Neuronal stem cell (in vitro differentiated cells): ENCODE results near the gene SOS1.

Experiments used
- DNase-seq: peaks from one replicate; pipeline ENCODE4 v3.0.0-alpha.2; 2013; ENCODE audit warnings: low spot score
- H2AFZ ChIP-seq: one replicate; pipeline ENCODE4 v1.6.1; 2013; ENCODE audit warnings: mild to moderate bottlenecking, low read length, inconsistent platforms
- H2AK5ac ChIP-seq: 2 replicates; pipeline ENCODE4 v1.6.1; 2013; ENCODE audit warnings: low read depth, mild to moderate bottlenecking, inconsistent platforms, low read length, moderate library complexity, mixed read lengths
- H2BK120ac ChIP-seq: 2 replicates; pipeline ENCODE4 v1.6.1; 2013; ENCODE audit warnings: low read depth, mild to moderate bottlenecking, inconsistent platforms, low read length, moderate library complexity, mixed read lengths
- H2BK12ac ChIP-seq: one replicate; pipeline ENCODE4 v1.6.1; 2013; ENCODE audit warnings: low read length, inconsistent platforms
- H2BK15ac ChIP-seq: 2 replicates; pipeline ENCODE4 v1.6.1; 2013; ENCODE audit warnings: mild to moderate bottlenecking, low read length, inconsistent platforms, mixed read lengths
- H2BK5ac ChIP-seq: one replicate; pipeline ENCODE4 v1.6.1; 2013; ENCODE audit warnings: inconsistent platforms, mild to moderate bottlenecking, low read length, moderate library complexity
- H3K14ac ChIP-seq: one replicate; pipeline ENCODE4 v1.6.1; 2013; ENCODE audit warnings: low read length, inconsistent platforms
- H3K18ac ChIP-seq: 2 replicates; pipeline ENCODE4 v1.6.1; 2013; ENCODE audit warnings: low read length, inconsistent platforms
- H3K23ac ChIP-seq: 2 replicates; pipeline ENCODE4 v1.6.1; 2013; ENCODE audit warnings: low read depth, mild to moderate bottlenecking, mixed read lengths, low read length, inconsistent platforms; ENCODE audit not compliant: poor library complexity
- H3K27ac ChIP-seq: replicated peaks from 3 replicates; pipeline ENCODE4 v1.5.1; 2013; ENCODE audit warnings: low read length, inconsistent platforms
- H3K27me3 ChIP-seq, 3 experiments: 2 replicates each; pipeline ENCODE4 v1.6.1; 2013; ENCODE audit warnings: low read length in 3 of 3, mild to moderate bottlenecking in 2 of 3, inconsistent platforms in 1 of 3, low read depth in 1 of 3, mixed read lengths in 1 of 3, moderate library complexity in 1 of 3; ENCODE audit not compliant: control insufficient read depth in 3 of 3, insufficient read depth in 3 of 3
- H3K36me3 ChIP-seq, 2 donors: replicated peaks in 1 of 2; 2 replicates each; pipeline ENCODE4 v1.6.1; 2013; ENCODE audit warnings: low read length in 2 of 2; ENCODE audit not compliant: control insufficient read depth in 2 of 2, insufficient read depth in 2 of 2
- H3K4ac ChIP-seq: 2 replicates; pipeline ENCODE4 v1.6.1; 2013; ENCODE audit warnings: inconsistent platforms, mild to moderate bottlenecking, low read length, moderate library complexity
- H3K4me1 ChIP-seq, 2 donors: 1 replicate in 1 of 2; 2 replicates in 1 of 2; pipeline ENCODE4 v1.6.1; 2013; ENCODE audit warnings: low read length in 2 of 2, low read depth in 1 of 2; ENCODE audit not compliant: control insufficient read depth in 2 of 2, insufficient read depth in 1 of 2
- H3K4me2 ChIP-seq: one replicate; pipeline ENCODE4 v1.6.1; 2013; ENCODE audit warnings: mild to moderate bottlenecking, low read length, inconsistent platforms; ENCODE audit not compliant: insufficient read depth, poor library complexity, severe bottlenecking
- H3K4me3 ChIP-seq, 2 donors: 2 replicates each; pipeline ENCODE4 v1.5.1; 2013; ENCODE audit warnings: low read length in 2 of 2, mild to moderate bottlenecking in 2 of 2, inconsistent platforms in 1 of 2, moderate library complexity in 1 of 2
- H3K79me1 ChIP-seq: one replicate; pipeline ENCODE4 v1.6.1; 2013; ENCODE audit warnings: low read depth, mild to moderate bottlenecking, inconsistent platforms, low read length, moderate library complexity
- H3K9ac ChIP-seq: one replicate; pipeline ENCODE4 v1.6.1; 2013; ENCODE audit warnings: mild to moderate bottlenecking, low read depth, low read length, inconsistent platforms; ENCODE audit not compliant: poor library complexity
- H3K9me3 ChIP-seq, 2 donors: replicated peaks in 1 of 2; 2 replicates each; pipeline versions ENCODE3 to v1.6.1; 2013; ENCODE audit warnings: low read length in 2 of 2, mild to moderate bottlenecking in 2 of 2, inconsistent platforms in 1 of 2, low read depth in 1 of 2, mixed read lengths in 1 of 2, moderate library complexity in 1 of 2; ENCODE audit not compliant: control insufficient read depth in 2 of 2, insufficient read depth in 1 of 2
- H4K8ac ChIP-seq: one replicate; pipeline ENCODE4 v1.6.1; 2013; ENCODE audit warnings: low read depth, mild to moderate bottlenecking, inconsistent platforms, low read length, moderate library complexity
- H4K91ac ChIP-seq: one replicate; pipeline ENCODE4 v1.6.1; 2013; ENCODE audit warnings: low read length, low read depth, mild to moderate bottlenecking, inconsistent platforms; ENCODE audit not compliant: poor library complexity
- WGBS, 2 donors: extraction: QIAGEN DNeasy Blood & Tissue Kit; methylation state at CpG; one replicate each; pipeline ENCODE4 v1.1.7; 2013; ENCODE audit warnings: missing lambda C conversion rate in 2 of 2, mixed read lengths in 1 of 2; ENCODE audit not compliant: insufficient read length in 2 of 2, insufficient replicate concordance in 1 of 2; ENCODE audit errors: extremely low coverage in 2 of 2; 5-methylcytosine and 5-hydroxymethylcytosine counted together

Gene SOS1

DNA sequence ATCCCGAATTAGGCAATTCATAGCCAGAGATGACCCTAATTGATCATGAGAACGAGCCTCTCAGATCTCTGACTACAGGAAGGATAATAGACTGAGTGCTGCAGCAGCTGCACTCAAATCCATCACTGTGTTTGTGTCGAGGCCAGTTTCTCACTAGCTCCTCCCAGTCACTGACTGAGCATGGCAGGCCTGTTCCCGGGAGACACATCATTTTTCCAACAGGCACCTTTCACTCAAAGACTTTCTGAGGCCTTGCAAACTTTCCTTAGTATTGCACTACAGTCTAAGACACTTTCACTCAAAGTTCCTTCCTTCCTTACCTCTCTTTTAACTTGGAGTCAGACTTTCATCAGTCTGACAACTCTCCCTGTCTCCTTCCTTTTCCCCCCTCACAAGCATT, 13.7 kb downstream of the SOS1 start:
- Histone ChIP-seq H3K27me3 (no peaks in the 10 kb centered on the region), H3K79me1 (peaks cover 6% of the 10 kb centered on the region), H2AFZ (no peak overlapping the region), H2BK120ac (no peak overlapping the region), H4K8ac (no peak overlapping the region), H2BK5ac (no peak overlapping the region), H3K14ac (no peak overlapping the region), H2BK15ac (no peak overlapping the region), H4K91ac (no peak overlapping the region), H3K4me3 (no peak overlapping the region), H3K9me3 (no peaks in the 10 kb centered on the region), H3K23ac (no peak overlapping the region), H3K4me1 (peaks cover 7 to 10% of the 10 kb centered on the region in 2 donors), H3K9ac (no peak overlapping the region), H3K36me3 (peaks cover 0 to 6% of the 10 kb centered on the region in 2 donors), H3K27ac (peak overlapping the region; percentile 39), H3K4me2 (no peak overlapping the region), H2AK5ac (no peak overlapping the region), H2BK12ac (no peak overlapping the region), H3K4ac (no peak overlapping the region), H3K18ac (no peak overlapping the region)
- DNase-seq: no peak
- no CpG with 5 or more reads among the region's 4 CpGs for WGBS, 2 donors

DNA sequence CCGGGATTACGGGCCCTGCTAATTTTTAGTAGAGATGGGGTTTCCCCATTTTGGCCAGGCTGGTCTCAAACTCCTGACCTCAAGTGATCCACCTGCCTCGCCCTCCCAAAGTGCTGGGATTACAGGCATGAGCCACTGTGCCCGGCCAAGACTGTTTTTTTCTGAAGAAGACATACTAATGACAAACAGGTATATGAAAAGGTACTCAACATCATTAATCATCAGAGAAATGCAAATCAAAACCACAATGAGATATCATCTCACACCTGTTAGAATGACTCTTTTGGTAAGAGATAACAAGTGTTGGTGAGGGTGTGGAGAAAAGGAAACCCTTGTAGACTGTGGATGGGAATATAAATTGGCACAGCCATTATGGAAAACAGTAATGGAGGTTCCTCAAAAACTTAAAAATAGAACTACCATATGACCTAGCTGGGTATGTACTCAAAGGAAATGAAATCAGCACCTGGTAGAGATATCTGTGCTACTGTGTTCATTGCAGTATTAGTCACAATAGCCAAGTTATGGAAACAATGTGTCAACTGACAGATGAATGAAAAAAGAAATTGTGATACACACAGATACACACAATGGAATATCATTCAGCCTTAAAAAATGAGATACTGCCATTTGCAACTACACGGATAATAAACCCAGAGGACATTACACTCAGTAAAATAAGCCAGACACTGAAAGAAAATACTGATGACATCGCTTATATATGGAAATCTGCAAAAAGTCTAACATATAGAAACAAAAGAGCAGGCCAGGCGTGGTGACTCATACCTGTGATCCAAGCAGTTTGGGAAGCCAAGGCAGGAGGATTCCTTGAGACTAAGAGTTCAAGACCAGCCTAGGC, 20.8 kb downstream of the SOS1 start:
- WGBS, 2 donors: no CpG with 5 or more reads among the region's 7 CpGs
- Histone ChIP-seq H3K18ac (no peak overlapping the region), H3K79me1 (peaks cover 6% of the 10 kb centered on the region), H3K14ac (no peak overlapping the region), H2AK5ac (no peak overlapping the region), H3K4me3 (no peak overlapping the region), H3K4me1 (no peaks in the 10 kb centered on the region), H3K23ac (no peak overlapping the region), H2BK120ac (no peak overlapping the region), H2BK5ac (no peak overlapping the region), H2BK12ac (no peak overlapping the region), H4K8ac (no peak overlapping the region), H2AFZ (no peak overlapping the region), H3K4ac (no peak overlapping the region), H3K36me3 (no peaks in the 10 kb centered on the region), H3K27me3 (no peaks in the 10 kb centered on the region), H3K9ac (no peak overlapping the region), H3K4me2 (no peak overlapping the region), H3K9me3 (peaks cover 0 to 4% of the 10 kb centered on the region in 2 donors), H4K91ac (no peak overlapping the region), H3K27ac (no peak overlapping the region), H2BK15ac (no peak overlapping the region)
- DNase-seq: no peak

DNA sequence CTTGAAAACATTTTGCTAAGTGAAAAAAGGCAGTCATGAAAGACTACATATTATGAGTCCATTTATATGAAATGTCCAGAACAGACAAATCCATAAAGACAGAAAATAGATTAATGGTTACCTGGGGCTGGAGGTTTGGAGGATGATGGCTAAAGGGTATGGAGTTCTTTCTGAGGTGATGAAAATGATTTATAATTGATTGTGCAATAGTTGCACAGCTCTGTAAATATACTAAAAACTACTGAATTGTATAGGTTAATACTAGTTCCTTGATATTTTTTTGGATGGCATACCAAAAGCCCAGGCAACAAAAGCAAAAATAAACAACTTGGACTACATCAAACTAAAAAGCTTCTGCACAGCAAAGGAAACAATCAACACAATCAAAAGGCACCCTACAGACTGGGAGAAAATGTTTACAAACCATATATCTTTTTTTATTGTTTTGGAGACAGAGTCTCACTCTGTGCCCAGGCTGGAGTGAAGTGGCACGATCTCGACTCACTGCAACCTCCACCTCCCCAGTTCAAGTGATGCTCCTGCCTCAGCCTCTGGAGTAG, 21.5 kb downstream of the SOS1 start:
- Histone ChIP-seq H3K27ac (no peak overlapping the region), H2AK5ac (no peak overlapping the region), H3K18ac (no peak overlapping the region), H2AFZ (no peak overlapping the region), H2BK120ac (no peak overlapping the region), H3K4ac (no peak overlapping the region), H3K23ac (no peak overlapping the region), H3K14ac (no peak overlapping the region), H3K4me2 (no peak overlapping the region), H3K79me1 (peaks cover 6% of the 10 kb centered on the region), H4K91ac (no peak overlapping the region), H3K4me3 (no peak overlapping the region), H2BK15ac (no peak overlapping the region), H2BK5ac (no peak overlapping the region), H3K9ac (no peak overlapping the region), H4K8ac (no peak overlapping the region), H3K4me1 (no peaks in the 10 kb centered on the region), H3K36me3 (no peaks in the 10 kb centered on the region), H3K27me3 (no peaks in the 10 kb centered on the region), H2BK12ac (no peak overlapping the region), H3K9me3 (peaks cover 0 to 4% of the 10 kb centered on the region in 2 donors)
- DNase-seq: no peak
- WGBS, 2 donors: no CpG with 5 or more reads among the region's 2 CpGs

DNA sequence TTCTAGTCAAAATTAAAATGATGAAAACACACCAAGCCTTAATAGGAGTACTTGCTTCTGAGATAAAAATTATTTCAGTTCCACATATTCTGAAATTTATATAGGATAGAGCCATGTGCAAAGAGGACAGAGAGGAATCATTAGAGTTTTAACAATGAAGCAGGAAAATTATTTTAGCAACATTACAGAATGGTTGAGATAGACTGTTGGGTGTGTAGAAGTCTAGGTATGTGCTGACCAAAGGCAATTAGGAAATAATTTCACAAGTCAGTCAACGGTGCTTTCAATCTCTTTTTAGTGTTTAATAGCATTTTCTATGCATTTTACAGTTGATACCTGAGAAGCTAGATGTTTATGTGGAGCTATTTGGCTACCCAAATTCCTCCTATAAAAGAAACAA, 25.2 kb downstream of the SOS1 start:
- H3K14ac ChIP-seq: no peak overlapping the region
- H3K18ac ChIP-seq: no peak overlapping the region
- WGBS, 2 donors: no CpG with 5 or more reads among the region's 1 CpG
- peaks cover 3% of the 10 kb centered on the region for H3K79me1 ChIP-seq
- no peak overlapping the region for H3K9ac ChIP-seq
- no peak overlapping the region for H3K27ac ChIP-seq
- no peak overlapping the region for H4K91ac ChIP-seq
- no peak overlapping the region for H2BK120ac ChIP-seq
- no peak overlapping the region for H3K23ac ChIP-seq
- H4K8ac ChIP-seq: no peak overlapping the region
- H3K4me2 ChIP-seq: no peak overlapping the region
- H2AFZ ChIP-seq: no peak overlapping the region
- peaks cover 0 to 2% of the 10 kb centered on the region in 2 donors for H3K4me1 ChIP-seq
- H3K9me3 ChIP-seq: peaks cover 1 to 4% of the 10 kb centered on the region in 2 donors
- H3K36me3 ChIP-seq: peaks cover 0 to 7% of the 10 kb centered on the region in 2 donors
- H2BK5ac ChIP-seq: no peak overlapping the region
- DNase-seq: no peak
- no peak overlapping the region for H3K4me3 ChIP-seq
- no peak overlapping the region for H2BK12ac ChIP-seq
- no peak overlapping the region for H2AK5ac ChIP-seq
- no peak overlapping the region for H3K4ac ChIP-seq
- no peaks in the 10 kb centered on the region for H3K27me3 ChIP-seq
- H2BK15ac ChIP-seq: no peak overlapping the region
